ENCODE results near the gene HJV. TPM values are rescaled to one million over a fixed set of nuclear protein-coding genes. Genes with fewer than 3 reads are reported as not detected.

HJV gene
- total and polyA plus RNA-seq, 2 of the 8 experiments (the other 6 are each of a cell fraction or from before 2014, with no cell fraction given): 0.32 to 0.70 TPM

DNA sequence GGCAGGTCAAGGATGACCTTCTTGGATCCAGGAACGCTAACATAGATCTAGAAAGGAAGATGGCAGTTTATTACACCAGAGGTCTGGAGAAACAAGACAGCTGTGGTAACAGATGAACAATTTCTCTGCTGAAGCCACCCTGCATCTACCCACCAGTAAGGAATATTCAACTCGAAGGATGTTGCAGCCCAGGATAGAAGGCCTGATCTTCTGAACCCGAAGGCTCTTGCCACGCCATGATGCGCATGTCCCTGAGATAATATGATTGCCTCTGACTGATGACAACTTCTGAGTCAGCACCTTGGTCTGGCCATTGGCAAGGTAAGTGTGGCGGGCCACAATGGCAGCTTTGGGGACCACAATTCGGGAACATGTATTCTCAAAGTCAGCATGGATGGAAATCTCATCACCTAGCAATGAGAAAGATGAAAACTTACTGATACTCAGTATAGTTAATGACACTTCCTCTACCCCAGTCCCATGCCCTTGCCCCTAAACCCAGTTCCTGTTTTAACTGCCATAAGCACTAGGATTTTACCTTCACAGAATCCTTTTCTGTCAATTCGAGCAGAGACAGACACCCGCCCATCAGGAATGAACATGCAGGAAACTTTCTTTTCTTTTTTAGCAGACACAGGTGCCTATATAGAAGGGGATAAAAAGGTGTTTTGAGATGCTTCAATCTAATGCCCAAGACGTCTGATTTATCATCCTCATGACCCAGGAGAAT, 27.0 kb downstream of the HJV start:
- Histone ChIP-seq H2BK20ac (ENCODE audit: low read length) (no peak overlapping the region), H2BK15ac (ENCODE audit: low read length) (no peak overlapping the region), H3K4me3 (ENCODE audit: extremely low read depth in 1 of 4, insufficient read depth in 2 of 4, low read depth in 3 of 4, low read length in 4 of 4) (peak overlapping the region; percentile 89 to 96 (median 93); a peak in 6 of 8 replicates), H2BK12ac (ENCODE audit: low read depth, low read length) (no peak overlapping the region), H3K4me1 (replicated peaks in 1 of 4; ENCODE audit: control insufficient read depth in 3 of 4, insufficient read depth in 4 of 4, low read length in 3 of 4) (peaks cover 2 to 8% (median 5%) of the 10 kb centered on the region in 4 experiments; a peak in 4 of 7 replicates), H3K79me1 (ENCODE audit: low read depth, low read length) (peaks cover 6% of the 10 kb centered on the region; the same call in 1 of the 2 replicates), H4K8ac (ENCODE audit: extremely low read depth, insufficient read depth, low read length) (no peak overlapping the region), H2BK5ac (ENCODE audit: low read depth, low read length) (no peak overlapping the region), H2AFZ (ENCODE audit: low read length) (no peak overlapping the region), H3K23me2 (ENCODE audit: low read depth, low read length) (peaks cover 9% of the 10 kb centered on the region), H4K20me1 (replicated peaks in 1 of 2; ENCODE audit: control insufficient read depth in 1 of 2, insufficient read depth in 2 of 2, low read length in 2 of 2) (peaks cover 0 to 2% of the 10 kb centered on the region in 2 experiments), H4K5ac (ENCODE audit: insufficient read length, low read depth, low read length) (no peak overlapping the region), H3K14ac (ENCODE audit: insufficient read length) (no peak overlapping the region), H2AK5ac (ENCODE audit: low read depth, low read length) (no peak overlapping the region), H3K4me2 (ENCODE audit: insufficient read depth in 1 of 2, low read depth in 2 of 2, low read length in 2 of 2) (peak overlapping the region; percentile 83 to 96), H3K4ac (replicated peaks; ENCODE audit: insufficient read length, low read depth, low read length) (no peak overlapping the region), H3K9me3 (ENCODE audit: insufficient read depth in 2 of 2, low read depth in 1 of 2, low read length in 1 of 2) (no peaks in the 10 kb centered on the region), H3K9ac (replicated peaks in 1 of 4; ENCODE audit: extremely low read depth in 1 of 4, low read depth in 3 of 4, low read length in 3 of 4) (peak overlapping the region in 1 of 4 experiments; percentile 84; a peak in 1 of 7 replicates), H3K79me2 (ENCODE audit: control insufficient read depth in 1 of 2, insufficient read depth in 2 of 2, low read length in 2 of 2) (peaks cover 4 to 27% of the 10 kb centered on the region in 2 experiments; a peak in 3 of 4 replicates), H3K23ac (ENCODE audit: insufficient read length) (no peak overlapping the region), H2BK120ac (replicated peaks; ENCODE audit: low read depth, low read length) (no peak overlapping the region), H3K18ac (ENCODE audit: extremely low read depth, low read length) (no peak overlapping the region), H3K36me3 (ENCODE audit: control insufficient read depth in 2 of 4, insufficient read depth in 4 of 4, low read length in 3 of 4) (peaks cover 17 to 35% (median 25%) of the 10 kb centered on the region in 4 experiments), H3K27me3 (replicated peaks in 1 of 4; ENCODE audit: control insufficient read depth in 3 of 4, extremely low read depth in 1 of 4, insufficient read depth in 3 of 4, low read length in 3 of 4) (no peaks in the 10 kb centered on the region), H3K56ac (replicated peaks; ENCODE audit: insufficient read length, low read depth, low read length) (no peak overlapping the region), H3K27ac (ENCODE audit: low read depth, low read length) (no peak overlapping the region), H4K91ac (replicated peaks; ENCODE audit: insufficient read length, low read length) (no peak overlapping the region)
- TF ChIP-seq SIRT6 (IDR thresholded peaks at IDR 0.05; ENCODE audit: low read length): no peak
- no peak for TF ChIP-seq MAX (IDR thresholded peaks at IDR 0.05)
- peak in 1 of 2 experiments; percentile 58; a peak in 1 of 3 replicates for TF ChIP-seq POLR2A (IDR thresholded peaks at IDR 0.05; ENCODE audit: control extremely low read depth in 1 of 2, low read depth in 2 of 2, low read length in 2 of 2)
- no peak for TF ChIP-seq KDM1A (IDR thresholded peaks at IDR 0.05; ENCODE audit: borderline replicate concordance, low read length)
- TF ChIP-seq MAFK (IDR thresholded peaks at IDR 0.05; ENCODE audit: low read depth, low read length): no peak
- TF ChIP-seq CHD2 (IDR thresholded peaks at IDR 0.05; ENCODE audit: low read length): no peak
- WGBS, 2 experiments (ENCODE audit: extremely low coverage in 1 of 2, insufficient coverage in 1 of 2, insufficient read length in 1 of 2, insufficient replicate concordance in 2 of 2, low coverage in 1 of 2, low lambda C conversion rate in 2 of 2, missing lambda C conversion rate in 1 of 2): 91% methylated on average over 10 of the region's 10 CpGs; no CpG with 5 or more reads in 1 of the 2 experiments
- no peak for FAIRE-seq
- no peak for DNase-seq (ENCODE audit: low read depth in 1 of 2, low spot score in 2 of 2)
- POLR2A ChIA-PET (ENCODE audit: partially characterized antibody): interaction anchor here (0.8 to 13.4 kb wide), 5 partner anchors 12 to 57 kb away, joined by 3 to 218 read pairs (median 8); no protein-coding TSS in a partner anchor
- CTCF ChIA-PET (ENCODE audit: partially characterized antibody): interaction anchor here (1.7 to 12.6 kb wide), 3 partner anchors 13 to 16 kb away, joined by 6 to 93 read pairs (median 7); no protein-coding TSS in a partner anchor
